ENCODE measurements around the gene ZC3H13. TPM values are rescaled to one million over a fixed set of nuclear protein-coding genes. Genes with fewer than 3 reads are reported as not detected.

Gene ZC3H13
- total and polyA plus RNA-seq, 10 of the 15 experiments (the other 5 are each of a cell fraction or from before 2014, with no cell fraction given): 10.0 to 55.9 (median 25.4) TPM

DNA sequence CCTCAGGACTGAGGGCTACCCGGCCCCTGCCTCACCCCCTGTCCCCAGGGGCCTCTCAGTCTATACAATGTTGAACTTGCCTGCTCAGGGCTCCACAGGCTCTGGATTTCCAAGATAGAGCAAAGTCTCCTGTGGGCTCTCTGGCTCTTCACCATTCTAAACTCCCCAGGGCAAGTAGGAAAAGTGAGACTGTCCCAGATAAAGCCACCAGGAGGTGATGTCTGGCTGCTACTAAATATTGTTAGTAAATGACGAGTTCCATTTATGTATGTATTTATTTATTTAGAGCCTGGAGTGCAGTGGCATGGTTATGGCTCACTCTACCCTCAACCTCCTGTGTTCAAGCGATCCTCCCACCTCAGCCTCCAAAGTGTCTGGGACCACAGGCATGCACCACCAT is 127.4 kb downstream of the ZC3H13 start:
- 36% methylated on average over 2 of the region's 3 CpGs for WGBS (ENCODE audit: insufficient coverage, insufficient replicate concordance, low lambda C conversion rate, missing lambda C conversion rate)
- CTCF ChIA-PET: no interaction called here
- DNase-seq (ENCODE audit: low read depth, low spot score) (no peak), FAIRE-seq (no peak), ATAC-seq (peak; percentile 24; the same call in 2 of the 3 replicates)
- TF ChIP-seq GABPA (IDR thresholded peaks at IDR 0.05; ENCODE audit: low read depth) (no peak), HDAC6 (IDR thresholded peaks at IDR 0.05; ENCODE audit: unreplicated experiment) (no peak), ATF7 (IDR thresholded peaks at IDR 0.05; ENCODE audit: low read depth) (no peak), RAD21 (IDR thresholded peaks at IDR 0.05; ENCODE audit: insufficient read depth, low read depth, low read length) (peak; percentile 25; the same call in 1 of the 2 replicates), CEBPB (IDR thresholded peaks at IDR 0.05; ENCODE audit: borderline replicate concordance in 1 of 2, low read depth in 2 of 2, low read length in 2 of 2) (no peak)
- TF ChIP-seq, protein P1, sequence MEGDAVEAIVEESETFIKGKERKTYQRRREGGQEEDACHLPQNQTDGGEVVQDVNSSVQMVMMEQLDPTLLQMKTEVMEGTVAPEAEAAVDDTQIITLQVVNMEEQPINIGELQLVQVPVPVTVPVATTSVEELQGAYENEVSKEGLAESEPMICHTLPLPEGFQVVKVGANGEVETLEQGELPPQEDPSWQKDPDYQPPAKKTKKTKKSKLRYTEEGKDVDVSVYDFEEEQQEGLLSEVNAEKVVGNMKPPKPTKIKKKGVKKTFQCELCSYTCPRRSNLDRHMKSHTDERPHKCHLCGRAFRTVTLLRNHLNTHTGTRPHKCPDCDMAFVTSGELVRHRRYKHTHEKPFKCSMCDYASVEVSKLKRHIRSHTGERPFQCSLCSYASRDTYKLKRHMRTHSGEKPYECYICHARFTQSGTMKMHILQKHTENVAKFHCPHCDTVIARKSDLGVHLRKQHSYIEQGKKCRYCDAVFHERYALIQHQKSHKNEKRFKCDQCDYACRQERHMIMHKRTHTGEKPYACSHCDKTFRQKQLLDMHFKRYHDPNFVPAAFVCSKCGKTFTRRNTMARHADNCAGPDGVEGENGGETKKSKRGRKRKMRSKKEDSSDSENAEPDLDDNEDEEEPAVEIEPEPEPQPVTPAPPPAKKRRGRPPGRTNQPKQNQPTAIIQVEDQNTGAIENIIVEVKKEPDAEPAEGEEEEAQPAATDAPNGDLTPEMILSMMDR (IDR thresholded peaks at IDR 0.05 in 2 of 3, conservative IDR thresholded peaks at IDR 0.05 in 1 of 3; ENCODE audit: control insufficient read depth in 2 of 3, extremely low read depth in 1 of 3, insufficient read depth in 1 of 3, low read depth in 3 of 3, low read length in 3 of 3): peak in 1 of 3 experiments; percentile 14; a peak in 1 of 6 replicates
- no peaks in the 10 kb centered on the region for H3K4me1 ChIP-seq (ENCODE audit: control insufficient read depth, insufficient read depth, low read length)
- no peaks in the 10 kb centered on the region for H3K36me3 ChIP-seq (ENCODE audit: control insufficient read depth in 2 of 2, insufficient read depth in 2 of 2, low read length in 1 of 2)
- H2AFZ ChIP-seq (ENCODE audit: control insufficient read depth, low read depth, low read length): no peak overlapping the region
- intact Hi-C loops (cut with micrococcal nuclease; ENCODE audit: unreplicated experiment): no loop called here
- in situ Hi-C loops (cut with MboI): no loop called here
- H3K4me2 ChIP-seq (ENCODE audit: control insufficient read depth, insufficient read depth): no peak overlapping the region
- H3K79me2 ChIP-seq (ENCODE audit: control insufficient read depth, insufficient read depth, low read length): no peaks in the 10 kb centered on the region
- BruUV-seq (replicated peaks): no TSS peak
- H3K27ac ChIP-seq (ENCODE audit: control insufficient read depth, insufficient read depth): no peak overlapping the region
- no peak overlapping the region for H3K9ac ChIP-seq (ENCODE audit: control insufficient read depth, insufficient read depth, low read length)
- POLR2A ChIA-PET: no interaction called here
- H3K9me3 ChIP-seq (replicated peaks; ENCODE audit: control insufficient read depth, insufficient read depth, low read length): no peaks in the 10 kb centered on the region
- H3K27me3 ChIP-seq (replicated peaks in 1 of 2; ENCODE audit: control insufficient read depth in 2 of 2, insufficient read depth in 2 of 2, low read length in 1 of 2): no peaks in the 10 kb centered on the region
- RAD21 ChIA-PET (ENCODE audit: unreplicated experiment): no interaction called here
- no peaks in the 10 kb centered on the region for H4K20me1 ChIP-seq (ENCODE audit: control insufficient read depth, insufficient read depth)
- H3K4me3 ChIP-seq: no peak overlapping the region
- SMC1A ChIA-PET (ENCODE audit: uncharacterized antibody, unreplicated experiment): no interaction called here
